ENCODE data around the gene ZSCAN25.
A peak's percentile ranks its signal among the peaks of the same experiment; 100 is the strongest.
"Not testable (repeated sequence)": the region's sequence is repeated elsewhere in the genome, so short reads cannot be mapped to it uniquely, and the experiment has no call there.

Gene ZSCAN25

GRCh38 chr7:99617192-99617781, 541 bp downstream of the ZSCAN25 start:
- no peak for DNase-seq (ENCODE audit: low read depth in 2 of 2, low spot score in 1 of 2)

DNA sequence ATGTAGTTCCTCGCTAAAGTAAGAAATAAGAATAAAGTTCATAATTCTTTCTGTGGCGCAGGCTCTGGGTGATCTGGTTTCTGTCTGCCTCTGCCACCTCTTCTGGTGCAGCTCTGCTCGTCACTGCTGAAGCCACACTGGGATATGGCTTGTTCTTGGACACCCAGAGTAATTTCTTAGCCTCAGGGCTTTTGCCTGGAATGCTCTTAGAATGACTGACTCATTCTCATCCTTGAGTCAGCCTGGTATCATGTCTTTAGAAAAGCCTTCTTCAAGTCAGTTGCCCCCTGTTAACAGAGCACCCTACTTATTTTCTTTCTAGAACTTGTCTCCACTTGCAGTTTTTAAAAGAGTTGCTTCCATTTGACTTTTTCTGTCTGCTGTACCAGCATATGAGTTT, 2.0 kb downstream of the ZSCAN25 start:
- DNase-seq (ENCODE audit: low read depth in 2 of 2, low spot score in 1 of 2): no peak

DNA sequence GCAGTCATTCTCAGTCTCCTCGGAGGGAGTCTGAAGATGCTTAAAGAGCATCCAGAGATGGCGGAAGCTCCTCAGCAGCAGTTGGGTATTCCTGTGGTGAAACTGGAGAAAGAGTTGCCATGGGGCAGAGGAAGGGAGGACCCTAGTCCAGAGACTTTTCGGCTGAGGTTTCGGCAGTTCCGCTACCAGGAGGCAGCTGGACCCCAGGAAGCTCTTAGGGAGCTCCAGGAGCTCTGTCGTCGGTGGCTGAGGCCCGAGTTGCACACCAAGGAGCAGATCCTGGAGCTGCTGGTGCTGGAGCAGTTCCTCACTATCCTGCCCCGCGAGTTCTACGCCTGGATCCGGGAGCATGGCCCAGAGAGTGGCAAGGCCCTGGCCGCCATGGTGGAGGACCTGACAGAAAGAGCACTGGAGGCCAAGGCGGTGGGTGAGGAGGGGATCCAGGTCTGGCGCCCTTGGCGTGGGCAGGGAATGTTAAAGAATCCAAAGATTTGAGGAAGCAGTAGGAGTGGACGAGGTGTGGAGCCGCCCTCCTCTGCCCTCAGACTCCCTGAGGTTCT, 2.9 kb downstream of the ZSCAN25 start:
- no peak for DNase-seq (ENCODE audit: low read depth in 2 of 2, low spot score in 1 of 2)

DNA sequence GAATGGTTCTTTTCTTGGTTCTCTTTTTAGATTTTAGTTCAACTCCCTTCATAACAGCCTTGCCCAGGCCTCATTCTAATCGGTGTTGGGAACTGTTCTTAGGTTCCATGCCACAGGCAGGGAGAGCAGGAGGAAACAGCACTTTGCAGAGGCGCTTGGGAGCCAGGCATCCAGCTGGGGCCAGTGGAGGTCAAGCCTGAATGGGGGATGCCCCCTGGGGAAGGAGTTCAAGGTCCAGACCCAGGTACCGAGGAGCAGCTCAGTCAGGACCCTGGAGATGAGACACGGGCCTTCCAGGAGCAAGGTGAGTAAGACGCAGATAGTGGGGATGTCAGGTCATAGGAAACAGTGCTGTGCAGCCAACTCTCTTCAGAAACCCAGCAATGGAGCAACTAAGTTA, 4.5 kb downstream of the ZSCAN25 start:
- no peak for DNase-seq (ENCODE audit: low read depth in 2 of 2, low spot score in 1 of 2)

DNA sequence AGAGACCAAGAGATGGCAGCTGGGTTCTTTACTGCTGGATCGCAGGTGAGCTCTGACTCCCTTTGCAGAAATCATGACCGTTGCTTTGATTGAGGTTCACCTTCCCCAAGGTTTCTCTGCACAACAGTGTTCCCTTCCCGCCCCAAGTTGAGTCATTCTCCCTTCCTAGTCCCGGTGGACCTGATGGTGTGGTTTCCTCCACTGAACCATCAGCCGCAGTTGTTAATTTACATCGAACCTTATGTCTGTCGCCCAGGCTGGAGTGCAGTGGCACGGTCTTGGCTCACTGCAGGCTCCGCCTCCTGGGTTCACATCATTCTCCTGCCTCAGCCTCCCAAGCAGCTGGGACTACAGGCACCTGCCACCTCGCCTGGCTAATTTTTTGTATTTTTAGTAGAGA, 5.8 kb downstream of the ZSCAN25 start:
- no peak for DNase-seq (ENCODE audit: low read depth in 2 of 2, low spot score in 1 of 2)

DNA sequence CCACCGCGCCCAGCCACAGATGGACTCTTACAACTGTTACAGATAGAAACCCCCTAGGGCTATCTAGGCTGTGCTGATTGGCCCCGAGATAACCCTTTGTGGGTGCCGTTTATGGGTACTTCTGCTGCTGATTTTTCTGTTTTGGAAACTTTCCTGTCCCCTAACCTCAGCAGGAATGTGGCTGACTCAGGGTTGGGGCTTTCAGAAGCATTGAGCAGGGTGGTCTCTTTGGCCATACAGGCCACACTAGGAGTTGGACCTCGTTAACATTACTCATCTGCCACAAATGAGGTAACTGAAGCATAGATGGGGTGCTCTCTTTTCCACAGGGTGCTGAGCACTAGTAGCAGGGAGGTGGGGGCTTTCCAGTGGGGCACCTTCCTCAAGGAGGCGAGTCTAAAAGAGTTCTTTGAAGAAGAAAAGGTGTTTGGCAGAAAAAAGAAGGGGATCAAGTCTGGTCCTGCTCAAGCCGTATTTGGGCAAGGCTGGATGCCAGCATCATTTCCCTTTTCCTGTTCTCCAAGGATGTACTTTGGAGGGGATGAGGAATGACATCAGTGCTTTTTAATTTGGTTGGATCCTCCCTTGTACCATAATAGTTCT, 6.4 kb downstream of the ZSCAN25 start:
- no peak for DNase-seq (ENCODE audit: low read depth in 2 of 2, low spot score in 1 of 2)

DNA sequence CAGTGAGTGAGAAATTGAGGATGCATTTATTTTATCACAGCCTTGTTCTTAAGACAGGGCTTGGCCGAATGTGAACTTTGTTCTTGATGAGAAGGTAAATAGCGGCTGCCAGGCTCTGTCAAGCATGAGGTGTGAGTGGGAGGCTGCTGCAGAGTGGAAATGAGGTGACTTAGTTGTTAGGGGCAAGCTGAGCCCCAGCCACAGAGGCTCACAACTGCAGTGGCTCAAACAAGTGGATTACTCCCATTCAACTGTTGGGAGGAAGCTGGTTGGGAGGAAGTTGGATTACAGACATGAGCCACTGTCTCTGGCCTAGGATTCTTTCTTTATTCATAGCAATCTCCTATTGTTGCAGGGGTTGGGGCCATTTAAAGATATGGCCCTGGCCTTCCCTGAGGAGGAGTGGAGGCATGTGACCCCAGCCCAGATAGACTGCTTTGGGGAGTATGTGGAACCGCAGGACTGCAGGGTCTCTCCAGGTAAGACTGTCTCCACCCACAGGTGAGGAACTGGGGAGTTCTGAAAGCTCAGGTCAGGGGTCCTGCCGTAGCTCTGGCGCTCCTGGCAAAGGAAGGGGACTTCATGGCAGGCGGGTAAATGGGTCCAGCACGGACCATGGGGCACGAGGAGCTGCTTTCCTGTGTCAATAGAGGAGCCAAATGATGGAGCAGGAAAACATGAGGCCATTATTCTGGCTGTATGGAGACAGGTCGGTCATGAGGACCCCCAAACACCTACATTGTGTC, 7.1 kb downstream of the ZSCAN25 start:
- no peak for DNase-seq (ENCODE audit: low read depth in 2 of 2, low spot score in 1 of 2)

DNA sequence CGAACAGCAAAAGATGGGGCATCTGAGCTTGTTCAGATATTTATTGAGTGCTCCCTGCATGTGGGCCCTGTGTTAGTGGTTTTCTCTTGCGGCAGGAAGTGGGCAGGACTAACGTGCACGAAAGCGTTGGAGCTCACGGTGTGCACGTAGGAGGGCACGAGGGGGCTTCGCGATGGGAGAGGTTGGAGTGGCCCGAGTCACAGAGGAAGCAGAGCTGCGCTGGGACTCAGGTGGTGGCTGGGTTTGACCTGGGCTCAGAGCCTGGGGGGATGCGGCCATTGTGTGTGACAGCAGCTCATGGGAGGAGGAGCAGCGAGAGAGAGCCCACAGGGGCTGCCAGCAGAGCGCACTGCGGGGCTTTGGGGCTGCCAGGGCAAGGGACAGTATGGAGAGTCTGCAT, 7.7 kb downstream of the ZSCAN25 start:
- DNase-seq (ENCODE audit: low read depth in 2 of 2, low spot score in 1 of 2): peak in 1 of 2 donors; percentile 53

DNA sequence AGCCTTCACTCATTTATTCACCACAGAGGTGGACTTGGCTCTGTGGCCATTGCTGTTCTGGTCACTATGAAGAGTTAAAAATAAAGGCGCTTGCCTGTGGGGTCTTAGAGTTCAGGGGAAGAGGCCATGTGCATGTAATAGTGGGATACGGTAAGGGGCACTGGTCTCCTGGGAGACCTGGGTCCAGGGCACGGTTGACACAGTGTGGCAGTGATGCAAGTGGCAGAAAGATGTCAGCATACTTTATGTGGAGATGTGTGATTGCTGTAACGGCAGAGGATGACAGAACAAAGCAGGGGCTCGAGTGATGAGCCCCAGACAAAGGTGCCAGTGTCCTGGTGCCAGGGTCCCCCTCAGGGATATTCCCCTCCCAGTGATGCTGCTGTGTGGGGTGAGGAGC, 8.6 kb downstream of the ZSCAN25 start:
- DNase-seq (ENCODE audit: low read depth in 2 of 2, low spot score in 1 of 2): no peak

DNA sequence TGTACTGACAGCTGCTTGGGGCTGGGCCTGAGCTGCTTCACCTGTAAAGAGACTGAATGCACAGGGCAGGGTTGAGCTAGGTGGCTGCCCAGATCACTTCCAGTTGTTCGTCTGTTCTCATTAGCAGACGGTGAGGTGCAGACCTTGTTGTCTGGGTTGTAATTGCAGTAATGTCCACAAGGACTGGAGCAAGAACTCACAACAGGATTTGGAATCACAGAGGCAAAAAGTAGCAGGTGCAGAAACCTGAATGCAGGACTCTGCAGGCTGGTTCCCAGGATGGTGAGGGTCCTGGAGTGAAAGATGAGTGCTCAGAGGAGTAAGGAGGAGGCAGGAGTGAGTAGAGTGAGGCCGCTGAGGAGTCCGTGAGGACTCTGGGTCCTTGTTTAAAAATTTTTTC, 9.2 kb downstream of the ZSCAN25 start:
- DNase-seq (ENCODE audit: low read depth in 2 of 2, low spot score in 1 of 2): no peak

GRCh38 chr7:99626661-99627060, 9.9 kb downstream of the ZSCAN25 start:
- DNase-seq (ENCODE audit: low read depth in 2 of 2, low spot score in 1 of 2): no peak

GRCh38 chr7:99627513-99627912, 10.8 kb downstream of the ZSCAN25 start:
- DNase-seq (ENCODE audit: low read depth in 2 of 2, low spot score in 1 of 2): no peak

DNA sequence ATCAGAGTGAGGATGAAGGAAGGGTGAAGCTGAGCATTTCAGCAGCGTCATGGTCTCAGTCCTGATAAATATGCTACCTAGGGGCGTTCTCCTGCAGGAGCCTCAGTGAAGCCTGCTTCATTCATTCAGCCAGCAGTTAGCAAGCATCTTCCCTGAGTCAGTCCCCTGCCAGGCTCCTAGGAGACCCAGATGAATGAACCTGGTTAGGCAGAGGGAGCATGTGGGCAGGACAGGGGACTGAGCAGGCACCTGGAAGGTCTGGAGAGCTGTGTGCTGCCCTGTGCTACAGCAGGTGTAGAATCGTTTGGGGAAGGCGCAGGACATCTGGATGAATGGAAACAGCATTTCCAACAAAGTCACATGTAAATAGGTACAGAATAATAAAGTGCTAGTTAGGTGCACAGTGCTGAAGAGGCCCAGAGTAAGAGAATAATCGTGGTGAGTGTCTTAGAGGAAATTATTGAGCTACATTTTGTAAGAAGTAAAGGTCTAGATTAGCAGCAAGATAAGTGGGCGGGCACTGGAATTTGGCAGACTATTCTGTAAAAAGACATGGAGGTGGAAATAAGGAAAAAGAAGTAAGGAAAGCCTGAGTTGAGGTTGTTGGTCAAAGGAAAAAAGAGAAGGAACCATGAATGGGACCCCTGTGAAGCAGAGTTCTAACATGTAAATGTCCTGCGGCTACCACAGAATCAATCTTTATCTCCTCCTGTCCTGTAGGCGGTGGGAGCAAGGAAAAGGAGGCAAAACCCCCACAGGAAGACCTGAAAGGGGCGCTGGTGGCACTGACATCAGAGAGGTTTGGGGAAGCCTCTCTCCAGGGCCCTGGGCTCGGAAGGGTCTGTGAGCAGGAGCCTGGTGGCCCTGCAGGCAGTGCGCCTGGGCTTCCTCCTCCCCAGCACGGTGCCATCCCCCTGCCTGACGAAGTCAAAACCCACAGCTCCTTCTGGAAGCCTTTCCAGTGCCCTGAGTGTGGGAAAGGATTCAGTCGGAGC, 12.0 kb downstream of the ZSCAN25 start:
- no peak for DNase-seq (ENCODE audit: low read depth in 2 of 2, low spot score in 1 of 2)

- no peak for DNase-seq (ENCODE audit: low read depth in 2 of 2, low spot score in 1 of 2)
Observed at GRCh38 chr7:99629643-99630042, 12.9 kb downstream of the ZSCAN25 start.

DNA sequence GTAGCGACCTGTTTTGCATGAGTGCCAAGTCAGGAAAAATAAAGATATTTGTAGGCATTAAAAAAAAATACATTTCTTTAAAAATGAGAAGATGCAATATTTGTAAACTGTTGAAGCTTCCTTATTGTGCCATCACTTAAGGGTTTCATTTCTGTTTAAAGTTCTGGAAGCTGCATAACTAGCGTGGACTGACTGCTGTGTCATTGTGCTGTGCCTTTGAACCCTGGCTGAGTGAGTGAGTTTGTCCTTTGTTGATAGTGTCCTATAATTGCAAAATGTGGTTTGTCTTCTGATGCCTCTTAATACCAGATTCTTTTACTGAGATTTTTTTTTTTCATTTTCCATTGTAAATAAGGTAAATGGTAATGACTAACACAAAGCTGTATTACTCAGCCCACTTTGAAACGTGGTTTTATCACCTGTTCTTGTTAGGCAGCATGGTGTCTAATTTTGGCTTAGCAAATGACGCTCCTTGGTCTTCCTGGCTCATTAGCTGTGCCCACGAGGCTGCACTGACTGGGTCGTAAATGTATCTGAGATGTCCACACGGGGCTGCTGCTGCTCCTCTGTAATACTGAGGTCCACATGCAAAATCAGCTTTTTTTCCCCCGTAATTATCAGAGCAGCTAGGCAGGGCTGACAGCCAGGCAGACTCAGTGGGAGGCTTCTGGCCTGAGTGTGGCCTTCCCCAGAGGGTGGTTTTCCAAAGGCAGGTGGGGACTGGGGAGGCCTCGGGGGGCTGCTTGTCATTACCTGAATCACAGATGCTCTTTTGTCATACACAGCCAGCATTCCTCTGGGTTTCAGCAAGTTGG, 14.8 kb downstream of the ZSCAN25 start:
- DNase-seq (ENCODE audit: low read depth in 2 of 2, low spot score in 1 of 2): no peak

DNA sequence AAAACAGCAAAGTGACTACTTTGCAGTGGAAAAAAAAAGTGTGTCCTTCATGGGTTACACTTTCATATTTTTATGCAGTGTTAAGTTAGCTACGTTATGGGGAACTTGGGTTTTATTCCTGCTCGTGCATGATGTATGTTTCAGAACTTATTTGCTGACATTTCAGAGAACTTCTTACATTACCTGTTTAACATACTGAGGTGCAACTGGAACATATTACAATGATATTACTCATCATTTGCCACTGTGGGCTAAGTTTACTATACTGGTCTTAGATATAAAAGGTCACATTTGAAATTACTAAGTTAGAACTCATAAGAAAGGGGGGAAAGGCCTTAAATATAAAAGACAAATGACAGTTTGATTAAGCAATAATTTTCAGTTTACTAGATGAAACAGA, 20.7 kb downstream of the ZSCAN25 start:
- DNase-seq (ENCODE audit: low read depth in 2 of 2, low spot score in 1 of 2): not testable (repeated sequence)

DNA sequence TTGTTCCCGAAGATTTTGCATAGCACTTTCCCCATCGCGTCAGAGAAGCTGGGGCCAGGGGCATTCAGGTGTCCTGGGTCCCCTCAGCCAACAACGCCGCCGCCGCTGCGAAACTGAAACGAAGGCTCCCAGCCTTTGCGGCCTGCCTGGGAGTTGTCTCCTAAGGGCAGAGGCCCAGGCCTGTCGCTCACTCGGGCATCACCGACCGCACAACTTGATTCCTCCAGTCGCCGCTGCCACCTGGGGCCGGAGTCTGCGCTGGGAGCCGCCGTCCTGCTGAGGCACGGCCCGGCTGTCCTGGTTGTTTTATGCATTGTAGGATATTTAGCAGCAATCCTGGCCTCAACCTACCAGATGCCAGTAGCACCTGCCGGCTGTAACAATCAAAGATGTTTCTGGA, 22.0 kb downstream of the ZSCAN25 start:
- DNase-seq (ENCODE audit: low read depth in 2 of 2, low spot score in 1 of 2): no peak

DNA sequence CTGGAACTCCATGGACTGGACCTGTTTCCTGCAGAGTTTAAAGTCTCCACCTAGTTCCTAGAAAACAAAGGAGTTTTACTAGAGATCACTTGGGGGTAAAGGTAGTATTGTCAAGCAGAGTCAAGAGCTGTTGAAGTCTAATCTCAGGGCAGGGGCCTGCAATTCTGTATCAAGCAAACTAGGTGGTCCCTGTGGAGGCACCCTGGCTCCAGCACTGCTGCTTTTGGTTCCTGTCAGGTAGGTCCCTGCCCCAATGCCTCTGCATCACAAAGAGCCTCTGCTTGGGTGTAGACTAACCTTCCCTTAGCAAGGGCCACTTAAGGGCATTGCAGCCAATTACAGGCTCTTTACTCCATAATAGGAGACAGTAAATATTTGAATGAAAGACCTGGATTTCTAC, 22.5 kb downstream of the ZSCAN25 start:
- DNase-seq (ENCODE audit: low read depth in 2 of 2, low spot score in 1 of 2): no peak

GRCh38 chr7:99642027-99642426, 25.3 kb downstream of the ZSCAN25 start:
- DNase-seq (ENCODE audit: low read depth in 2 of 2, low spot score in 1 of 2): no peak

- DNase-seq (ENCODE audit: low read depth in 2 of 2, low spot score in 1 of 2): no peak
Observed at GRCh38 chr7:99643464-99643863, 26.7 kb downstream of the ZSCAN25 start.

All from stimulated activated CD8-positive, alpha-beta memory T cell treated with anti-CD3 and anti-CD28 coated beads, Interleukin-4, amount 100 ng/mL, for 4 hours (primary cell).